ENCODE measurements around the gene GALNT12. TPM values are rescaled to one million over a fixed set of nuclear protein-coding genes. Genes with fewer than 3 reads are reported as not detected.

The GALNT12 gene
- 72.3 and 104 TPM in 2 replicates for total RNA-seq

GRCh38 chr9:98807070-98807813, at the start of gene GALNT12:
TSS of gene GALNT12 (plus strand) at chr9:98807670. CDS start at chr9:98807699, 29 bp downstream.

GRCh38 chr9:98796364-98797101, 10.9 kb upstream of the GALNT12 start, which contains the start of gene ANKS6:
TSS of gene ANKS6 (minus strand) at chr9:98796555. CDS start at chr9:98796491, 64 bp downstream.

Other genes starting within 250 kb of the GALNT12 start
- 0.55 and 0.89 TPM in 2 replicates for gene GABBR2, start 98.7 kb upstream of the GALNT12 start, total RNA-seq
- 11.3 and 23.5 TPM in 2 replicates for gene ANKS6, start 11.1 kb upstream of the GALNT12 start, total RNA-seq
- 19.0 and 49.9 TPM in 2 replicates for gene COL15A1, start 136.2 kb downstream of the GALNT12 start, total RNA-seq

All from smooth muscle cell of the umbilical artery (primary cell).